Suppressor macrophage treated with lipopolysaccharide for 1 hour (primary cell): ENCODE results near the gene PWWP2B.

ENCODE experiments used
- DNase-seq, 3 donors: peaks; one replicate each; pipeline ENCODE4 v3.0.0-alpha.2; 2020 to 2022

Gene PWWP2B

GRCh38 chr10:132420469-132420980 is 23.5 kb downstream of the PWWP2B start:
- peak; percentile 73 to 80 (median 74) for DNase-seq

GRCh38 chr10:132420981-132421846 is 24.2 kb downstream of the PWWP2B start:
- DNase-seq: peak; percentile 70 to 84 (median 72)

- no peak for DNase-seq
Measured at GRCh38 chr10:132421847-132422751, 25.1 kb downstream of the PWWP2B start.

- DNase-seq: peak; percentile 63 to 70 (median 68)
Measured at GRCh38 chr10:132422903-132423825, 26.2 kb downstream of the PWWP2B start.

- DNase-seq: no peak
Measured at GRCh38 chr10:132423966-132424861, 27.2 kb downstream of the PWWP2B start.

- DNase-seq: no peak
Measured at GRCh38 chr10:132425029-132425756, 28.2 kb downstream of the PWWP2B start.

GRCh38 chr10:132425757-132426155 is 28.8 kb downstream of the PWWP2B start:
- DNase-seq: no peak

- DNase-seq: no peak
Measured at GRCh38 chr10:132427006-132427771, 30.2 kb downstream of the PWWP2B start.

GRCh38 chr10:132427939-132428367 is 31.0 kb downstream of the PWWP2B start:
- no peak for DNase-seq

- DNase-seq: no peak
Measured at GRCh38 chr10:132428486-132428995, 31.5 kb downstream of the PWWP2B start.

GRCh38 chr10:132429281-132430230 is 32.6 kb downstream of the PWWP2B start:
- DNase-seq: no peak

- no peak for DNase-seq
Measured at GRCh38 chr10:132430231-132430743, 33.3 kb downstream of the PWWP2B start.

- no peak for DNase-seq
Measured at GRCh38 chr10:132430861-132431271, 33.9 kb downstream of the PWWP2B start.

GRCh38 chr10:132431537-132432175 is 34.7 kb downstream of the PWWP2B start:
- DNase-seq: no peak

GRCh38 chr10:132432176-132432540 is 35.2 kb downstream of the PWWP2B start:
- DNase-seq: no peak

- DNase-seq: no peak
Measured at GRCh38 chr10:132433671-132434340, 36.8 kb downstream of the PWWP2B start.
